ENCODE results near the gene CAMTA1.

DNA sequence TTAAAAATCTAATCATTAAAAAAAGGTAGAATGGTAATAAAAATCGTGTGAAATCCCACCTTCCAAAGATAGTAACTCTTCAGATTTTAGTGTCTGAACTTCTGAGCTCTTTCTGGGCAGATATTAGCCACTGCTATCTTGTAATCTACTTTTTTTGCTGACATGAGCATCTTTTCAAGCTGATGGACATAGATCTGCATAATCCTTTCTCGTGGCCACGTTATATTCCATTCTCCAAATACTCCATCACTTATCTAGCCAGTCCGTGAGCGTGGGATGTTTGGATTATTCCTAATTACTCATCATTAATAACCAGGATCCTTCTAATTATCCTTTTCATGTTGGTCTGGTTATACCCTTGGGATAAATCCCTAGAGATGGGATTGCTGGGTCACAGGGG, 731.7 kb downstream of the CAMTA1 start:
- TF ChIP-seq EZH2 (IDR thresholded peaks at IDR 0.05; ENCODE audit: borderline replicate concordance) (no peak), EZH2phosphoT487 (IDR thresholded peaks at IDR 0.05; ENCODE audit: low read depth, severe bottlenecking, unreplicated experiment) (no peak)
- TF ChIP-seq, protein P1, sequence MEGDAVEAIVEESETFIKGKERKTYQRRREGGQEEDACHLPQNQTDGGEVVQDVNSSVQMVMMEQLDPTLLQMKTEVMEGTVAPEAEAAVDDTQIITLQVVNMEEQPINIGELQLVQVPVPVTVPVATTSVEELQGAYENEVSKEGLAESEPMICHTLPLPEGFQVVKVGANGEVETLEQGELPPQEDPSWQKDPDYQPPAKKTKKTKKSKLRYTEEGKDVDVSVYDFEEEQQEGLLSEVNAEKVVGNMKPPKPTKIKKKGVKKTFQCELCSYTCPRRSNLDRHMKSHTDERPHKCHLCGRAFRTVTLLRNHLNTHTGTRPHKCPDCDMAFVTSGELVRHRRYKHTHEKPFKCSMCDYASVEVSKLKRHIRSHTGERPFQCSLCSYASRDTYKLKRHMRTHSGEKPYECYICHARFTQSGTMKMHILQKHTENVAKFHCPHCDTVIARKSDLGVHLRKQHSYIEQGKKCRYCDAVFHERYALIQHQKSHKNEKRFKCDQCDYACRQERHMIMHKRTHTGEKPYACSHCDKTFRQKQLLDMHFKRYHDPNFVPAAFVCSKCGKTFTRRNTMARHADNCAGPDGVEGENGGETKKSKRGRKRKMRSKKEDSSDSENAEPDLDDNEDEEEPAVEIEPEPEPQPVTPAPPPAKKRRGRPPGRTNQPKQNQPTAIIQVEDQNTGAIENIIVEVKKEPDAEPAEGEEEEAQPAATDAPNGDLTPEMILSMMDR (IDR thresholded peaks at IDR 0.05; ENCODE audit: poor library complexity), result no peak

Measured in hepatocyte (in vitro differentiated cells).